Pancreas (tissue), 10 donors: ENCODE measurements around the gene SFXN5. TPM values are rescaled to one million over a fixed set of nuclear protein-coding genes. Genes with fewer than 3 reads are reported as not detected.
A peak's percentile ranks its signal among the peaks of the same experiment; 100 is the strongest.

Experiments
- ATAC-seq, 4 donors: fragments of 200-7000 bp; cut with Tn5 transposase; one replicate each; pipeline versions ENCODE4 v1.8.0 to v1.9.1; 2020; ENCODE audit warnings: mild to moderate bottlenecking in 4 of 4, moderate library complexity in 4 of 4
- DNase-seq, 6 donors: peaks; one replicate each; pipeline ENCODE4 v3.0.0-alpha.2; 2020
- FAIRE-seq: peaks from 2 replicates; lab custom pipeline; 2012; peaks lifted over from hg19 to GRCh38; lab: Jason Lieb, UNC
- H3K27ac ChIP-seq, 4 donors: fragments of 200-600 bp; sonication (generic); 1 replicate in 3 of 4; 2 replicates in 1 of 4; pipeline versions ENCODE4 v1.5.0 to v1.8.0; 2020
- H3K27me3 ChIP-seq, 4 donors: fragments of 200-600 bp; one replicate each; pipeline ENCODE4 v1.8.0; 2021
- H3K36me3 ChIP-seq, 3 donors: fragments of 200-600 bp; sonication (generic) in 1 of 3; one replicate each; pipeline versions ENCODE4 v1.5.0 to v1.8.0; 2020 to 2021
- H3K4me1 ChIP-seq, 3 donors: fragments of 200-600 bp; one replicate each; pipeline ENCODE4 v1.8.0; 2021
- H3K4me3 ChIP-seq, 4 donors: fragments of 200-600 bp; sonication (generic) in 2 of 4; one replicate each; pipeline versions ENCODE4 v1.5.0 to v1.8.0; 2020 to 2021
- H3K9me3 ChIP-seq, 4 donors: fragments of 200-600 bp; one replicate each; pipeline ENCODE4 v1.8.0; 2021
- CTCF ChIP-seq, 4 donors: fragments of 200-600 bp; sonication (generic) in 3 of 4; IDR thresholded peaks; one replicate each; pipeline versions ENCODE4 v1.5.0 to v1.8.0; 2021; ENCODE audit warnings: antibody characterized with exemption in 4 of 4
- WGBS, 2 donors: extraction: QIAGEN DNeasy Blood & Tissue Kit; methylation state at CpG; one replicate each; pipeline ENCODE4 v1.1.7; 2013; 5-methylcytosine and 5-hydroxymethylcytosine counted together
- intact Hi-C, 3 donors: fragments of 100-400 bp; cut with DNase I; formaldehyde crosslinking; loops; one replicate each; pipeline versions ENCODE4 v1.11.1 to v1.14.2; 2022
- polyA plus RNA-seq, 2 donors: library from polyadenylated mRNA; stranded (reverse); fragments of 200-250 nt; gene quantifications; one replicate each; pipeline ENCODE4 v1.2.3, GENCODE V29; 2013
- total RNA-seq, 6 donors: library from RNA; stranded (reverse); fragmentation: NEBNext Ultra II Directional in 4 of 6; extraction: Animal tissue kit (Norgen Biotek cat#: 25700) in 4 of 6; gene quantifications; one replicate each; pipeline versions ENCODE4 v1.2.1 to v1.2.4, GENCODE V29; 2021 to 2023
- donor health status: healthy with polysubstance abuse.
- donor health status: DM: no; HTN: no; CAD: no; lungs with moderate emphysema.
- donor health status: DM: no; HTN: no; CAD: no.
- donor health status: control.
- donor health status: control.
- donor health status: Bipolar disorder and iron deficiency.
- donor health status: DM: yes; HTN: yes; CAD: no.
- donor health status: DM: no; HTN: no; CAD: no.
- donor health status: DM: no; HTN: no; CAD: no.
- donor health status: DM: yes; HTN: yes; CAD: no.

Gene SFXN5
- total and polyA plus RNA-seq, 8 donors, result 2.6 to 8.4 (median 5.4) TPM

GRCh38 chr2:72956050-72956395 lies 115.5 kb downstream of the SFXN5 start:
- Histone ChIP-seq H3K4me3 (no peak overlapping the region), H3K27me3 (no peaks in the 10 kb centered on the region), H3K4me1 (no peaks in the 10 kb centered on the region), H3K27ac (no peak overlapping the region), H3K36me3 (no peaks in the 10 kb centered on the region), H3K9me3 (no peaks in the 10 kb centered on the region)
- FAIRE-seq, result no peak
- WGBS, 2 donors, result 96 to 99% methylated on average over 2 of the region's 2 CpGs
- no peak for TF ChIP-seq CTCF (IDR thresholded peaks at IDR 0.05)
- peak in 1 of 6 donors; percentile 15 for DNase-seq
- intact Hi-C loops, result no loop called here
- ATAC-seq, result no peak

GRCh38 chr2:72955228-72956049 lies 116.1 kb downstream of the SFXN5 start:
- no peak for FAIRE-seq
- Histone ChIP-seq H3K27ac (no peak overlapping the region), H3K27me3 (no peaks in the 10 kb centered on the region), H3K4me1 (no peaks in the 10 kb centered on the region), H3K36me3 (no peaks in the 10 kb centered on the region), H3K9me3 (no peaks in the 10 kb centered on the region), H3K4me3 (no peak overlapping the region)
- WGBS, 2 donors, result 85 to 86% methylated on average over 24 of the region's 24 CpGs
- TF ChIP-seq CTCF (IDR thresholded peaks at IDR 0.05), result no peak
- intact Hi-C loops, result no loop called here
- peak in 1 of 6 donors; percentile 27 for DNase-seq
- no peak for ATAC-seq

GRCh38 chr2:72954376-72955227 lies 116.9 kb downstream of the SFXN5 start:
- 87 to 94% methylated on average over 11 to 12 of the region's 12 CpGs for WGBS, 2 donors
- H3K4me1 ChIP-seq, result no peaks in the 10 kb centered on the region
- no peak overlapping the region for H3K27ac ChIP-seq
- ATAC-seq (no peak), DNase-seq (peak in 1 of 6 donors; percentile 35), FAIRE-seq (no peak)
- no peak for TF ChIP-seq CTCF (IDR thresholded peaks at IDR 0.05)
- no peaks in the 10 kb centered on the region for H3K27me3 ChIP-seq
- H3K4me3 ChIP-seq, result no peak overlapping the region
- H3K9me3 ChIP-seq, result no peaks in the 10 kb centered on the region
- no peaks in the 10 kb centered on the region for H3K36me3 ChIP-seq
- intact Hi-C loops, result no loop called here

- Histone ChIP-seq H3K4me3 (no peak overlapping the region), H3K27me3 (no peaks in the 10 kb centered on the region), H3K36me3 (no peaks in the 10 kb centered on the region), H3K9me3 (no peaks in the 10 kb centered on the region), H3K4me1 (no peaks in the 10 kb centered on the region), H3K27ac (no peak overlapping the region)
- TF ChIP-seq CTCF (IDR thresholded peaks at IDR 0.05), result no peak
- ATAC-seq (no peak), DNase-seq (no peak), FAIRE-seq (no peak)
- intact Hi-C loops, result no loop called here
- WGBS, 2 donors, result 86 to 89% methylated on average over 4 of the region's 4 CpGs
Observed at GRCh38 chr2:72953976-72954375, 117.5 kb downstream of the SFXN5 start.
